ENCODE measurements around the gene POU1F1.
"Not testable (repeated sequence)": the region's sequence is repeated elsewhere in the genome, so short reads cannot be mapped to it uniquely, and the experiment has no call there.

Gene POU1F1

GRCh38 chr3:87248831-87249230 lies 27.6 kb downstream of the POU1F1 start:
- DNase-seq = no peak

GRCh38 chr3:87248231-87248630 lies 28.2 kb downstream of the POU1F1 start:
- DNase-seq = not testable (repeated sequence)

DNA sequence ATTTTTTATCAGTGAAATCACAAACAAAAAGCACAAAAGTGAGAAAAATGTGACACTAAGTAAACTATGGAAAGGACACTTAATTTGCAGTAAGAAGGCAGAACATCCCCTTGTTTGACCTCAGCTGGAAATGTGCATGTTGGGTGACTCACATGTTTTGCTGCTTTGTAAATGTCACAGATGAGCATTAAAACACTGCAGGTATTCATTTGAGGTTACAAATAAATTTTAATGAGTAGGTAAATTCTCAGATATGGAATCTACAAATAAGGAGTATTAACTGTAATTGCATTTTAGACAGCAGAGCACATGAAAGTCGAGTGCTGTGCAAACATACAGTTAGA lies 29.0 kb downstream of the POU1F1 start:
- no peak for DNase-seq

- no peak for DNase-seq
Measured at GRCh38 chr3:87246662-87247429, 29.5 kb downstream of the POU1F1 start.

GRCh38 chr3:87236093-87236492 lies 40.3 kb downstream of the POU1F1 start:
- DNase-seq = no peak

GRCh38 chr3:87233805-87234204 lies 42.6 kb downstream of the POU1F1 start:
- DNase-seq = no peak

- no peak for DNase-seq
Measured at GRCh38 chr3:87229113-87229512, 47.3 kb downstream of the POU1F1 start.

DNA sequence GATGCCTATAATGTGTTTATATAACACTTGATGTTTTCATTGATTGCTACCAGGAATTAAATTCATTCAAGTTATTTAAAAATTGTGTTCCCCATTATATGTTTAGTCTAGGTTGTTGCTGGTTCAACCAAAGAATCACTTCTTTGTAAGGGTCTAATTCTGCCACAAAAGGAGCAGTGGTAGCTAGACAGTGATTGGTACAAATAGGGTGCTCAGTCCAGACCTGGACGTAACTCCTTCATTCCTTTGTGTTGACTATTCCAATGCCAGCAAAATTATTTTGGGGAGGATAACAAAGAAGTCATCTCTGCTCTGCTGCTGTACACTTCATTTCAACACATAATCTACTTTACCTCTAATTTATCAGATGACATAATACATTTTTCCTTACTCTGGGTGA lies 48.1 kb downstream of the POU1F1 start:
- DNase-seq = no peak

DNA sequence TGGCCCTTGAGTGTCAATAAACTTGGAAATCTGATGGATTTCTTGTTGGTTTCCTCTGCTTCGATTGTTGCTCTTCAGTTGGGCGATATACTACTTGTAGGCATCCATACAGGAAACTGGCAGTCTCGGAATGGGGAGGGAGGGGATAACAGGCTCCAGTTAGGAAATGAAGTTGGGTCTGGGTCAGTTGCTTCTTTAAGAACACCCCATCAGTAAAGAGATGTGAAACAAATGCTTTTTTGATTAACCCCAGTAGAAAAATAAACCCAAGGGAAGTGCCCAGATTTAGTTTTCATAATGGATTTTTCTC lies 48.6 kb downstream of the POU1F1 start:
- no peak for DNase-seq

GRCh38 chr3:87227104-87227834 lies 49.1 kb downstream of the POU1F1 start, which contains the start of gene CHMP2B:
Gene CHMP2B (plus strand): TSS chr3:87227309. CDS start chr3:87227523, 214 bp downstream.
- DNase-seq = peak; percentile 78

GRCh38 chr3:87225659-87226058 lies 50.7 kb downstream of the POU1F1 start:
- DNase-seq = no peak

DNA sequence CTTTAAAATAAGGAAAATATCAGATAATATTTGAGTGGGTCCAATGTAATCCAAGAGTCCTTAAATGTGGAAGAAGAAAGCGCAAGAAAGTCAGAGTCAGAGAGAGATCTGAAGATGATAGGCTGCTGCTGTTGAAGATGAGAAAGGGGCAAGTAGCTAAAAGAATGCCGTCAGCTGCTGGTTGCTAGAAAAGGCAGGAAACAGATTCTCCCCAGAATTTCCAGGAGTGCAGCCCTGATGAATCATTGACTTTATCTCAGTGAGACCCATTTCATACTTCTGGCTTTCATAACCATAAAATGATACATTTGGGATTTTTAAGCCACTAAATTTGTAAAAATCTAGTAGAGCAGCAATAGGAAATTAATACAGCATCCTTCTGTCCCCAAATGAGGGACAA lies 56.8 kb downstream of the POU1F1 start:
- DNase-seq = no peak

DNA sequence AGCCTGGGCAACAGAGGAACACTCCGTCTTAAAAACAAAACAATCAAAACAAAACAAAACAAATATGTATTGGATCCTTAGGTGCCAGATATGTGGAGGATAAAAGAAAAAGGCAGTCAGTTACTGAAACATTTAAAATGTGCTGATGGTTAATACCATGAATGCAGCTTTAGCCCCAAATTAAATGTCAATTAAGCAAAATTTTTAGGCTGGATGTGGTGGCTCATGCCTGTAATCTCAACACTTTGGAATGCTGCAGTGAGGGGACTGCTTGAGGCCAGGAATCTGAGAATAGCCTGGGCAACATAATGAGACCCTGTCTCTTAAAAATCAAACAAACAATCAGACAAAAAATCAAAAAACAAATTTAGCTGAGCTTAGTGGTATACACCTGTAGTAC lies 57.8 kb downstream of the POU1F1 start:
- no peak for DNase-seq

Data from NCI-H2029 (cell line).